ENCODE results near the gene NCCRP1.

Gene NCCRP1

DNA sequence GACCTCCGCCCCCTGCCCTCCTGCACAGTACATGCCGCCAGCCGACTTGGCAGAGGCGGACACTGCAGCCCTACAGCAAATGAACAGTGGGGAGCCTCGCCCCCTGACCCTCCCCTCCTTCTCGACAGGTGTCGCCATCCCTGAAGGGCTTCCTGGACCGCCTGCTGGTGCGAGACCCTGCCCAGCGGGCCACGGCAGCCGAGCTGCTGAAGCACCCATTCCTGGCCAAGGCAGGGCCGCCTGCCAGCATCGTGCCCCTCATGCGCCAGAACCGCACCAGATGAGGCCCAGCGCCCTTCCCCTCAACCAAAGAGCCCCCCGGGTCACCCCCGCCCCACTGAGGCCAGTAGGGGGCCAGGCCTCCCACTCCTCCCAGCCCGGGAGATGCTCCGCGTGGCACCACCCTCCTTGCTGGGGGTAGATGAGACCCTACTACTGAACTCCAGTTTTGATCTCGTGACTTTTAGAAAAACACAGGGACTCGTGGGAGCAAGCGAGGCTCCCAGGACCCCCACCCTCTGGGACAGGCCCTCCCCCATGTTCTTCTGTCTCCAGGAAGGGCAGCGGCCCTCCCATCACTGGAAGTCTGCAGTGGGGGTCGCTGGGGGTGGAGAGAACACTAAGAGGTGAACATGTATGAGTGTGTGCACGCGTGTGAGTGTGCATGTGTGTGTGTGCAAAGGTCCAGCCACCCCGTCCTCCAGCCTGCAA is 18.3 kb upstream of the NCCRP1 start:
- ATAC-seq = no peak
- TF ChIP-seq PPARA (CRISPR knock-in tag; IDR thresholded peaks at IDR 0.05; ENCODE audit: borderline replicate concordance) = no peak
- no peak for TF ChIP-seq ESRRG (CRISPR knock-in tag; IDR thresholded peaks at IDR 0.05)
- TF ChIP-seq, protein P1, sequence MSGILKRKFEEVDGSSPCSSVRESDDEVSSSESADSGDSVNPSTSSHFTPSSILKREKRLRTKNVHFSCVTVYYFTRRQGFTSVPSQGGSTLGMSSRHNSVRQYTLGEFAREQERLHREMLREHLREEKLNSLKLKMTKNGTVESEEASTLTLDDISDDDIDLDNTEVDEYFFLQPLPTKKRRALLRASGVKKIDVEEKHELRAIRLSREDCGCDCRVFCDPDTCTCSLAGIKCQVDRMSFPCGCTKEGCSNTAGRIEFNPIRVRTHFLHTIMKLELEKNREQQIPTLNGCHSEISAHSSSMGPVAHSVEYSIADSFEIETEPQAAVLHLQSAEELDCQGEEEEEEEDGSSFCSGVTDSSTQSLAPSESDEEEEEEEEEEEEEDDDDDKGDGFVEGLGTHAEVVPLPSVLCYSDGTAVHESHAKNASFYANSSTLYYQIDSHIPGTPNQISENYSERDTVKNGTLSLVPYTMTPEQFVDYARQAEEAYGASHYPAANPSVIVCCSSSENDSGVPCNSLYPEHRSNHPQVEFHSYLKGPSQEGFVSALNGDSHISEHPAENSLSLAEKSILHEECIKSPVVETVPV (CRISPR knock-in tag; IDR thresholded peaks at IDR 0.05) = no peak
- no peak for TF ChIP-seq TCF4 (CRISPR knock-in tag; IDR thresholded peaks at IDR 0.05; ENCODE audit: borderline replicate concordance)
- TF ChIP-seq ZC3H10 (CRISPR knock-in tag; IDR thresholded peaks at IDR 0.05) = no peak
- TF ChIP-seq, protein P2, sequence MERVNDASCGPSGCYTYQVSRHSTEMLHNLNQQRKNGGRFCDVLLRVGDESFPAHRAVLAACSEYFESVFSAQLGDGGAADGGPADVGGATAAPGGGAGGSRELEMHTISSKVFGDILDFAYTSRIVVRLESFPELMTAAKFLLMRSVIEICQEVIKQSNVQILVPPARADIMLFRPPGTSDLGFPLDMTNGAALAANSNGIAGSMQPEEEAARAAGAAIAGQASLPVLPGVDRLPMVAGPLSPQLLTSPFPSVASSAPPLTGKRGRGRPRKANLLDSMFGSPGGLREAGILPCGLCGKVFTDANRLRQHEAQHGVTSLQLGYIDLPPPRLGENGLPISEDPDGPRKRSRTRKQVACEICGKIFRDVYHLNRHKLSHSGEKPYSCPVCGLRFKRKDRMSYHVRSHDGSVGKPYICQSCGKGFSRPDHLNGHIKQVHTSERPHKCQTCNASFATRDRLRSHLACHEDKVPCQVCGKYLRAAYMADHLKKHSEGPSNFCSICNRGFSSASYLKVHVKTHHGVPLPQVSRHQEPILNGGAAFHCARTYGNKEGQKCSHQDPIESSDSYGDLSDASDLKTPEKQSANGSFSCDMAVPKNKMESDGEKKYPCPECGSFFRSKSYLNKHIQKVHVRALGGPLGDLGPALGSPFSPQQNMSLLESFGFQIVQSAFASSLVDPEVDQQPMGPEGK (CRISPR knock-in tag; IDR thresholded peaks at IDR 0.05; ENCODE audit: borderline replicate concordance) = no peak
- no peak for TF ChIP-seq BACH2 (CRISPR knock-in tag; IDR thresholded peaks at IDR 0.05; ENCODE audit: borderline replicate concordance)
- TF ChIP-seq RARB (CRISPR knock-in tag; IDR thresholded peaks at IDR 0.05) = no peak
- TF ChIP-seq ZFP30 (CRISPR knock-in tag; IDR thresholded peaks at IDR 0.05) = no peak
- TF ChIP-seq ZNF70 (CRISPR knock-in tag; IDR thresholded peaks at IDR 0.05) = no peak
- TF ChIP-seq, protein P3, sequence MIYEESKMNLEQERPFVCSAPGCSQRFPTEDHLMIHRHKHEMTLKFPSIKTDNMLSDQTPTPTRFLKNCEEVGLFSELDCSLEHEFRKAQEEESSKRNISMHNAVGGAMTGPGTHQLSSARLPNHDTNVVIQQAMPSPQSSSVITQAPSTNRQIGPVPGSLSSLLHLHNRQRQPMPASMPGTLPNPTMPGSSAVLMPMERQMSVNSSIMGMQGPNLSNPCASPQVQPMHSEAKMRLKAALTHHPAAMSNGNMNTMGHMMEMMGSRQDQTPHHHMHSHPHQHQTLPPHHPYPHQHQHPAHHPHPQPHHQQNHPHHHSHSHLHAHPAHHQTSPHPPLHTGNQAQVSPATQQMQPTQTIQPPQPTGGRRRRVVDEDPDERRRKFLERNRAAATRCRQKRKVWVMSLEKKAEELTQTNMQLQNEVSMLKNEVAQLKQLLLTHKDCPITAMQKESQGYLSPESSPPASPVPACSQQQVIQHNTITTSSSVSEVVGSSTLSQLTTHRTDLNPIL (CRISPR knock-in tag; IDR thresholded peaks at IDR 0.05; ENCODE audit: low read depth) = no peak

DNA sequence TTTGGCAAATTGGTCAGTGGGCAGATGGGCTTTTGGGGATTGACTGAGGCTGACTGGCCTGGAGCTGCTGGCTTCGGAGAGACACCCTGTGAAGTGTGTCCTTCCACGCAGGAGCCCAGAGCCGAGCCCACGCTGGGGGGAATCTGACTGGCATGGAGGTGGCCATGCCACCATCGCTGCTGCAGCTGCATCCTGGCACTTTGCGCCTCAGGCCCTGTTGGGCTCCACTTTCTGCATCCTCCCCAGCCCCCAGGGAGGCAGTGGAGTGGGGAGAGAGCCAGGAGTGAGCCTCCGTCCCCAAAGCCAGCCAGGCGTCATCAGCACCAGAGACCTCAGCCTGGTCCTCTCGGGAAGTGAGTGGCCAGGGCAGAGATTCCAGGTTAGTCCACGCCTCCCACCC is 17.0 kb upstream of the NCCRP1 start:
- TF ChIP-seq TOX (CRISPR knock-in tag; IDR thresholded peaks at IDR 0.05; ENCODE audit: borderline replicate concordance) = no peak
- TF ChIP-seq PPARA (CRISPR knock-in tag; IDR thresholded peaks at IDR 0.05; ENCODE audit: borderline replicate concordance) = no peak
- TF ChIP-seq, protein P4, sequence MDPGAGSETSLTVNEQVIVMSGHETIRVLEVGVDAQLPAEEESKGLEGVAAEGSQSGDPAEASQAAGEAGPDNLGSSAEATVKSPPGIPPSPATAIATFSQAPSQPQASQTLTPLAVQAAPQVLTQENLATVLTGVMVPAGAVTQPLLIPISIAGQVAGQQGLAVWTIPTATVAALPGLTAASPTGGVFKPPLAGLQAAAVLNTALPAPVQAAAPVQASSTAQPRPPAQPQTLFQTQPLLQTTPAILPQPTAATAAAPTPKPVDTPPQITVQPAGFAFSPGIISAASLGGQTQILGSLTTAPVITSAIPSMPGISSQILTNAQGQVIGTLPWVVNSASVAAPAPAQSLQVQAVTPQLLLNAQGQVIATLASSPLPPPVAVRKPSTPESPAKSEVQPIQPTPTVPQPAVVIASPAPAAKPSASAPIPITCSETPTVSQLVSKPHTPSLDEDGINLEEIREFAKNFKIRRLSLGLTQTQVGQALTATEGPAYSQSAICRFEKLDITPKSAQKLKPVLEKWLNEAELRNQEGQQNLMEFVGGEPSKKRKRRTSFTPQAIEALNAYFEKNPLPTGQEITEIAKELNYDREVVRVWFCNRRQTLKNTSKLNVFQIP (CRISPR knock-in tag; IDR thresholded peaks at IDR 0.05; ENCODE audit: borderline replicate concordance, low read depth) = no peak
- no peak for TF ChIP-seq ZNF8 (CRISPR knock-in tag; IDR thresholded peaks at IDR 0.05)
- no peak for TF ChIP-seq GLIS3 (CRISPR knock-in tag; IDR thresholded peaks at IDR 0.05)
- TF ChIP-seq CSDC2 (CRISPR knock-in tag; IDR thresholded peaks at IDR 0.05) = no peak
- TF ChIP-seq, protein P5, sequence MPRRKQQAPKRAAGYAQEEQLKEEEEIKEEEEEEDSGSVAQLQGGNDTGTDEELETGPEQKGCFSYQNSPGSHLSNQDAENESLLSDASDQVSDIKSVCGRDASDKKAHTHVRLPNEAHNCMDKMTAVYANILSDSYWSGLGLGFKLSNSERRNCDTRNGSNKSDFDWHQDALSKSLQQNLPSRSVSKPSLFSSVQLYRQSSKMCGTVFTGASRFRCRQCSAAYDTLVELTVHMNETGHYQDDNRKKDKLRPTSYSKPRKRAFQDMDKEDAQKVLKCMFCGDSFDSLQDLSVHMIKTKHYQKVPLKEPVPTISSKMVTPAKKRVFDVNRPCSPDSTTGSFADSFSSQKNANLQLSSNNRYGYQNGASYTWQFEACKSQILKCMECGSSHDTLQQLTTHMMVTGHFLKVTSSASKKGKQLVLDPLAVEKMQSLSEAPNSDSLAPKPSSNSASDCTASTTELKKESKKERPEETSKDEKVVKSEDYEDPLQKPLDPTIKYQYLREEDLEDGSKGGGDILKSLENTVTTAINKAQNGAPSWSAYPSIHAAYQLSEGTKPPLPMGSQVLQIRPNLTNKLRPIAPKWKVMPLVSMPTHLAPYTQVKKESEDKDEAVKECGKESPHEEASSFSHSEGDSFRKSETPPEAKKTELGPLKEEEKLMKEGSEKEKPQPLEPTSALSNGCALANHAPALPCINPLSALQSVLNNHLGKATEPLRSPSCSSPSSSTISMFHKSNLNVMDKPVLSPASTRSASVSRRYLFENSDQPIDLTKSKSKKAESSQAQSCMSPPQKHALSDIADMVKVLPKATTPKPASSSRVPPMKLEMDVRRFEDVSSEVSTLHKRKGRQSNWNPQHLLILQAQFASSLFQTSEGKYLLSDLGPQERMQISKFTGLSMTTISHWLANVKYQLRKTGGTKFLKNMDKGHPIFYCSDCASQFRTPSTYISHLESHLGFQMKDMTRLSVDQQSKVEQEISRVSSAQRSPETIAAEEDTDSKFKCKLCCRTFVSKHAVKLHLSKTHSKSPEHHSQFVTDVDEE (CRISPR knock-in tag; IDR thresholded peaks at IDR 0.05) = no peak
- TF ChIP-seq RARB (CRISPR knock-in tag; IDR thresholded peaks at IDR 0.05) = no peak
- TF ChIP-seq ZNF70 (CRISPR knock-in tag; IDR thresholded peaks at IDR 0.05) = no peak
- TF ChIP-seq ESRRG (CRISPR knock-in tag; IDR thresholded peaks at IDR 0.05) = no peak
- TF ChIP-seq, protein P3 (CRISPR knock-in tag; IDR thresholded peaks at IDR 0.05; ENCODE audit: low read depth) = no peak
- no peak for TF ChIP-seq TCF4 (CRISPR knock-in tag; IDR thresholded peaks at IDR 0.05; ENCODE audit: borderline replicate concordance)
- TF ChIP-seq ZFP3 (CRISPR knock-in tag; IDR thresholded peaks at IDR 0.05) = no peak
- no peak for TF ChIP-seq ZC3H10 (CRISPR knock-in tag; IDR thresholded peaks at IDR 0.05)
- no peak for TF ChIP-seq BACH2 (CRISPR knock-in tag; IDR thresholded peaks at IDR 0.05; ENCODE audit: borderline replicate concordance)
- no peak for ATAC-seq

Data from SK-N-SH treated with all-trans-retinoic acid at 6 μM for 48 hours (cell line).